GM21526 (cell line): ENCODE measurements around the gene MYDGF.
"Not testable (repeated sequence)": the region's sequence is repeated elsewhere in the genome, so short reads cannot be mapped to it uniquely, and the experiment has no call there.

ENCODE experiments used
- ATAC-seq: cut with Tn5 transposase; IDR thresholded peaks from one replicate; pipeline ENCODE4 v1.9.1; 2021; ENCODE audit warnings: moderate library complexity; ENCODE audit not compliant: unreplicated experiment, low FRiP score

The MYDGF gene

GRCh38 chr19:4701557-4701956 is 31.4 kb upstream of the MYDGF start:
- ATAC-seq, result no peak

DNA sequence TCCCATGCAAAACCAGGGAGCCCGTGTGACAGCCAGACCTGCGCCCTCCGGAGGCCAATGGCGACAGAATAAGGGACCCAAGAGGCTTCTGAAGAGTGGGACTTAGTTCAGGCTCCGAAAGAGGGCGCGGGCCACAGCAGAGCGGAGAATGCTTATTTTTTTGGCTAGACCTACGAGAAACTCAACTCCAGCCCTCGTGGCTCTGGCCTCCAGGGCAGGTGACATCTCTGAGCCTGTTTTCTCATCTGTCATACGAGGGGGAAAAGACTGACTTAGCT is 30.5 kb upstream of the MYDGF start:
- no peak for ATAC-seq

GRCh38 chr19:4699826-4700692 is 29.9 kb upstream of the MYDGF start:
- no peak for ATAC-seq

DNA sequence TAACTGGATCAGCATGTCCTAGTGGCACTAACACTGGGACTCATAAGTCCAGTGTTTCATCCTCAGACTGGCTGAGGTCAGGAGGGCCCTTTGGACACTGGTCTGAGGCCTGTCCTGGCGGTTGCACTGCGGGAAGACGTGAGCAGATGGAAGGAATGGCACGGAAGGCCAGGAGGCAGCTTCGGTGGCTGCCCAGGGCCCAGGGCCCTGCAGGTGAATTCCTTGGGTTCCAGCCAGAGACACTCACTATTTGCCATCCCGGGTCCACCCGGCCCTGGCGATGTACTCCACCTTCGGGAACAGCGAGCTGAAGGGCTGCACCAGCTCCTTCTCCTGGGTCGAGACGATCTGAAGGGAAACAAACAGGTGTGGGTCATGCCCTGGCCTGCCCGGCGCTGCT is 27.2 kb upstream of the MYDGF start:
- ATAC-seq, result no peak

GRCh38 chr19:4695224-4695731 is 25.1 kb upstream of the MYDGF start:
- ATAC-seq, result no peak

GRCh38 chr19:4694211-4694987 is 24.3 kb upstream of the MYDGF start:
- no peak for ATAC-seq

- no peak for ATAC-seq
Measured at GRCh38 chr19:4693471-4694121, 23.5 kb upstream of the MYDGF start.

DNA sequence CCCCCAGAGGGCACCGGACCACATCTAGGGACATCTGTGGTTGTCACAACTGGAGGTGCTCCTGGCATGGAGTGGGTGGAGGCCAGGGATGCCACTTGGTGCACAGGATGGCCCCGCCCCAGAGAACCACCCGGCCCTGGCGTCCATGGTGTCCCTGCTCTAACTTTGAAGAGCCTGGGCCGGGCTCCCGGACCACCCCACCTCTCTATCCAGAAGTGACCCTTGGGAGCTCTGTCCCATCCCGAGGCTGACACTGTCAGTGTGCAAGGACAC is 22.9 kb upstream of the MYDGF start:
- no peak for ATAC-seq

- ATAC-seq, result no peak
Measured at GRCh38 chr19:4692251-4693077, 22.3 kb upstream of the MYDGF start.

DNA sequence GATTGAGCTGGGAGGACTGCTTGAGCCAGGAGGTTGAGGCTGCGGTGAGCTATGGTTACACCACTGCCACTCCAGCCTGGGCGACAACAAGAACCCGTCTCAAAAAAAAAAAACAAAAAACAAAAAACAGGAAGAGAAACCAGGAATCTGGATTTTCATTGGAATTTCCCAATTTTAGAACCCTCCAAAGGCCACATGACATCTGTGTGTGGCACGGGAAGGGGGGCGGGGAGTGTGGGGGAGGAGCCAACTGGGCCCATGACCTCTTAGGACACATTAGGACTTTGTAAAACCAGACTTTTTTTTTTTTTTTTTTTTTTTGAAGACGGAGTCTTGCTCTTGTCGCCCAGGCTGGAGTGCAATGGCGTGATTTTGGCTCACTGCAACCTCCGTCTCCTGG is 21.2 kb upstream of the MYDGF start:
- no peak for ATAC-seq

- no peak for ATAC-seq
Measured at GRCh38 chr19:4690361-4690760, 20.2 kb upstream of the MYDGF start.

DNA sequence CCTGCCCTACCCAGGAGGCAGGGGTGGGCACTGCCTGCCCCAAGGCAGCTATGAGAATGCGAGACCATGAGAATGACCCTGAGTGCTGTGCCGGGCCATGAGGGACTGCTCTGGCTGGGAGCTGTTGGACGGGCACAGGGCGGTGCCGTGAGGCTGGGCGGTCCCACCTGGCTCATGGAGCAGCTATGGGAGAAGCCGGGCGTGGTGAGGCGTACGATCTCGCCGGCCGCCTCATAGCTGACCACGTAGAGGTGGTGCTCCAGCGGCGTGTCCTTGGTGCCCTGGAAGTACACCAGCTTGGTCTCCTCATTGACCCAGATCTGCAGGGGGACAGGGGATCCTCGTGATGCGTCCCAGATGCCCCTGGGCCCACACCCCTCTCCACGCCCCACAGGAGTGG is 19.3 kb upstream of the MYDGF start:
- ATAC-seq, result no peak

DNA sequence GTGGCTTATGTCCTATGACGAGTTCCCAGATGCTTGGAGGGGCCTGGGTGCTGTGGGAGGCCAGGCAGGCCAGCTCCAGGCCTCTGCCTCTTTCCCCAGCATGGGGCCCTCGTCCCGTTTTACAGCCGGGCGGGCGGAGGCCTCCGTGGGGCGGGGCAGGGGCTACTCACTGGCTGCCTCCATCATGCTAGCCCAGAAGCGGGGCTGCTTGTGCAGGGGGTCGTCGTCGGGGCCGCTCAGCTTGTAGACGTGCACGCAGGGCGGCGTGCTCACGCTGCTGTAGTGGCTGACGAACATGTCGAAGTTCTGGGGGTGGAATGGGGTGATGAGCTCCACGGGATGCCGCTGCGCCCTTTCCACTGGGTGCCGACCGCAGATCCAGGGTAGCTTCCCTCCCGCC is 18.4 kb upstream of the MYDGF start:
- ATAC-seq, result no peak

DNA sequence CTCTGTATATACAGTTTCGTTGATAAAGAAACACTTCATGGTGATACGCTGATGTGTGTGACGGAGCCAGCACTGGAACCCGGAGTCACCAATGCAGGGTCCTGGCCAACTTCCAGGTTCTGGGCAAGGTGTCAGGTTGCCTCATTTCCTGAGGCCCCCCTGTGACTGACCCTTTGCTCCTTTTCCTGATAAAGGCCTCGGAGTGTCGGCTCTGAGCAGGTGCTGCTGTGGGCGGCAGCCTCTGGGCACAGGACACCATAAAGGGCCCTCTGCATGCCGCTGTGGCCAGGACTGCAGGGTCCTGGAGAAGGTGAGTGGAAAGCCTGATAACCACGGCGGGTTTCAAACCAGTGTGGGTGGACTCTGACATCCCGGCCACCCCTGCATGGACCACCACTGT is 17.3 kb upstream of the MYDGF start:
- ATAC-seq, result no peak

GRCh38 chr19:4686700-4687099 is 16.6 kb upstream of the MYDGF start:
- ATAC-seq, result no peak

GRCh38 chr19:4684312-4685095 is 14.4 kb upstream of the MYDGF start:
- ATAC-seq, result no peak

DNA sequence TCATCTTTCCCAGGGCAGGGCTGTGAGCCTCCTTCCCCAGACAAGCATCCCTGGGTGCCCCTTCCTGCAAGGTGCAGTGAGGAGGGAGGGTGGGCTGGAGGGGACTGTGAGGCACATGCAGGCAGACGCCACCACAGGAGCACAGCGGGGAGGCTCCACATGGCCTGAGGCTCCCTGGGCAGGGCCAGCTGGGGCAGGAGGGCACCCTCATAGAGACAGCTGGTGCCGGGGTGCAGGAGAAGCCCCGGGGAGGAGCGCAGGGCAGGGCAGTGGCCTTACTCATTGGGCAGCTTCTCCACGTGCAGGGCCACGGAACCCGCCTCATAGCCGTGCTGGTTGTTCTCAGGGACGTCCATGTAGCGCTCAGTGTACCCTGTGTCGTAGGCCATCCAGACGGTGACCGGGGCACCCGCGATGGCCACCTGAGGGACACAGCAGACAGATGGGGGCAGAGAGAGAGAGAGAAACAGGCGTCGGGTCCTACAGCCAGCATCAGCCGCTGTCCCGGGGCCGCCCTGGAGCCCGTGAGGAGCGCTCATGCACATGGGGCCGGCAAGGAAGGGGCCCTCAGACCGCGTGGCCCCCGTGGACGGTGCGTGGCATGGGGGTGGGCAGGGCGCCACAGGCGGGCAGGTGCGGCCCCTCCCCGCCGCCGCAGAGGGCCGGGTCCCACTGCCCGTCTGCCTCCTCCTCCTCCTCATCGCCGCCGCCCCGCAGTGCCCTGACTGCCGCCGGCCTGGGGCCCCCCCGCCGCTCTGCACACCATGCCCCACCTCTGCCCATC is 12.5 kb upstream of the MYDGF start:
- no peak for ATAC-seq

GRCh38 chr19:4680021-4680420 is 9.9 kb upstream of the MYDGF start:
- ATAC-seq, result not testable (repeated sequence)
